T follicular helper cell (primary cell): ENCODE results near the gene PCDHAC2.

Experiments
- DNase-seq: peaks from one replicate; pipeline ENCODE4 v3.0.0-alpha.2; 2020; ENCODE audit warnings: low read depth
- total RNA-seq, 2 experiments: gene quantifications; one replicate each; lab custom pipeline; 2026; lab: John Stamatoyannopoulos, UW

Gene PCDHAC2
- total RNA-seq = 0 reads per million in 2 experiments

DNA sequence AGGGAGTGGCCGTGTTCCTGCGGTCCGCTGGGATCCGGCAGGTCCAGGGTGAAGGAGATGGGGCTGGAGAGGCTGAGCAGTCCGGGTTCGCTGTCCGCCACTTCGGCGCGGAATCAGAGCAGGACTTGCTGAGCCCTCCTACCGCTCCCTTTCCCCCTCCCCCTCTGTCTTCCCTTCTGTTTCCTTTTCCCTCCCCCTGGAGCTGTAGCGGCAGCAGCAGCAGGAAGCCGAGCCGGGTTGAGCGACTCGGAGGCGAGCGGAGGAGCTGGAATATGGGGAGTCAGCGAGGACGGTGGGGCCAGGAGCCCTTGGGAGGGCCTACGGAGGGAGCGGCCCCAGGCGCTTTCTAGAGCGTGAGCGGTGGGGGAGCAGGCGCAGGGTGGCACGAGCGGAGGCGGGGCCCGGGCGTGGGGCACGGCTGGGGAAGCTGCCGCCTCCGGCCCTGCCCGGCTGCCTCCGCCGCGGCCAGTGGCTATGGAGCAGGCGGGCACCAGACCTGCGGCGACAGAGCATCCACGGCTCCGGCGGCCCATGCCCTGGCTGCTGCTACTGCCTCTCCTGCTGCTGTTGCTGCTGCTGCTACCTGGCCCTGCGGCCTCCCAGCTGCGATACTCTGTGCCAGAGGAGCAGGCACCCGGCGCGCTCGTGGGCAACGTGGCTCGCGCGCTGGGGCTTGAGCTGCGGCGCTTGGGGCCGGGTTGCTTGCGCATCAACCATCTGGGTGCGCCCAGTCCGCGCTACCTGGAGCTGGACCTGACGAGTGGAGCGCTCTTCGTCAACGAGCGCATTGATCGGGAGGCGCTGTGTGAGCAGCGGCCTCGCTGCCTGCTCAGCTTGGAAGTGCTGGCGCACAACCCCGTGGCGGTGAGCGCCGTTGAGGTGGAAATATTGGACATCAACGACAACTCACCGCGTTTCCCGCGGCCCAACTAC lies at the start of gene PCDHAC2:
PCDHAC2 (plus strand) TSS at position 184 of the 933 bp plus-strand sequence; CDS start at position 475, 291 bp downstream.
- no peak for DNase-seq

GRCh38 chr5:140923601-140924000 lies 42.7 kb upstream of the PCDHAC2 start:
- no peak for DNase-seq

DNA sequence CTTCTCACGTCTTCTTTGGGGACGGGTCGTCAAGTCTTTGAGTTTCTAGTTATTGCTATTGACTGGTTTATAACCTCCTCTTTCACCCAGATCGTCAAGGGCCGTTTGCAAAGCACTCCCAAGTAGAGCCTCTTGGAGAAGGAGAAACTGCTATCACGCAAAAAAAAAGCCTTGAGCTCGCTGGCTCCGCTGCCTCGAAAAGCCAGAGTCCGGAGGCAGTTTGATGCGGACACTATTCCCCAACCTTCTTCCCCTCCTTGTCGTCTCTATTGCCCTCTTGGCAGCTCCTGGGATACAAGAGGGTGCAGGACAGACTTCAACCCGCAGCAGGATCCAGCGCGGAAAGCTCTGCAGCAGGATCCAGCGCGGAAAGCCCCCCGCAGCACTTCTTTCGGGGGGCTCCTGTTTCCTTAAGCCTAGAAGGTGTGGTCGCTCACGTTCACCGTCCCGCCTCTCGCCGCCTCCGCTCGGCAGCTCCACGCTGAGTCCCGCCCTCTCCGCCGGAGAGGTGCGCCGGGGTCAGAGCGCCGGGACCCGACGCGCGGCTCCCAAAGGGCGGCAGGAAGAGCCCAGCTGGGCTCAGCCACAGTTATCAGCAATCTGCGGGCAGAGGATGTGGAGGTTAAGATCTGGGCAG lies 40.4 kb upstream of the PCDHAC2 start, which contains the start of gene PCDHAC1:
PCDHAC1 (plus strand) TSS at position 494 of the 637 bp plus-strand sequence. CDS start 594 bp downstream, outside the sequence.
- DNase-seq = no peak

DNA sequence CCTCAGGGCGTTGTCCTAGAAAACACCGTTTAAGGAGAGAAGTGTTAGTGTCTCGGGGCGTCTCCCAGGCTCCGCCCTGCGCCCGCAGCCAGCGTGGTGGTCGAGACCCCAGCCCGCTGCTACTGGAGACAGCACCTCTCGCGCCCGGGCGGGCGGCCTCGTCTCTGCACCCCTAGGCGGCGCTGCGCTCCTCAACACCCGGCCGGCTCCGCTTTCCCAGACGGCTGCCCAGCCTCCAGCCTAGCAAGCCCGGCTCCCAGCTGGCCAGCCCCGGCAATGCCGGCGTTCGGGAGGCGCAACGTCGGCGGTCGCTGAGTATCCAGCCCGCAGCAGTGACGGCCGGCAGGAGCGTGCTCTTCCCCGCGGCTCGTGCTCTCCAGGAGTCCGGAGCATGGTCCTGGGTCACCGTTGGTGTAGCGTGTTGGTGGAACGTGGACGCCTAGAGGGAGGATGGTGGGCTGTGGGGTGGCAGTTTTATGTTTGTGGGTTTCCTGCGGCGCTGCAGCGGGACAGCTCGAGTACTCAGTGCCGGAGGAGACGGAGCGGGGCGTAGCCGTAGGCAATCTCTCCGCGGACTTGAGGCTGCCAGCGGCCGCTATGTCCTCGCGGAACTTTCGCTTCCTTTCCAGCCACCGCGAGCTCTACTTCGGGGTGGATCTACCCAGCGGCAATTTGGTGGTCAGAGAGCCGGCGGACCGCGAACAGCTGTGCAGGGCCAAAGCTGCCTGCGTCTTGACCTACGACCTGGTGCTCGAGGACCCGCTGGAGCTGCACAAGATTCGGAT lies 39.6 kb upstream of the PCDHAC2 start:
- DNase-seq = no peak

- DNase-seq = no peak
Observed at GRCh38 chr5:140927228-140927573, 39.1 kb upstream of the PCDHAC2 start.

DNA sequence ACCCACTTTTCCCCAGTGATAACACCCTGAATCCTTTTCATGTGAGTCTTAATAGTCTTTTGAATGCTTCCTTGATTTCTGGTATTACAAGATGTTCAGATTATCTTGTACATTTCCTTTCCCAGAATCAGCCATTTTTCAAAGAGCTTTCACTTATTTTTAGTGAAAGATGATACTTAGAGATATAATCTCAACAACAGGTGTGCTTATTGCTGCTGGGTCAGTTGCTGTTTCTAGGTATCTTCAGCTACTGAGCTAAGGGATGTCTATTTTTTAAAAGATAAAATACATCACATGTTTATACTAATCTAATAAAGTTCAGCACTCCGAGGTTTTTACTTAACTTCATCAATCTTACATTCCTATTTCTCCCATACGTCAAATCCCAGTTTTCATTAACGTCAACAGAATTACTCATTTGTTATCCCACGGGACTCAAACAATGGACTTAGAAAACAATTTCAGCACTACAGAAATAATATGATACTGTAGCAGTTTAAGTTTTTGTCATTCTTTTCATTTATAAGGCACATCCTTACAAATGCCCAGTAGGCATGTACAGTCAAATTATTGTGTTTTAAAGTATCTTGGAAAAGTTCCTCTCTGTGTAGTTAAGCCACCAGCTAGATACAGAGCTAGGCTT lies 31.2 kb upstream of the PCDHAC2 start:
- DNase-seq = no peak

DNA sequence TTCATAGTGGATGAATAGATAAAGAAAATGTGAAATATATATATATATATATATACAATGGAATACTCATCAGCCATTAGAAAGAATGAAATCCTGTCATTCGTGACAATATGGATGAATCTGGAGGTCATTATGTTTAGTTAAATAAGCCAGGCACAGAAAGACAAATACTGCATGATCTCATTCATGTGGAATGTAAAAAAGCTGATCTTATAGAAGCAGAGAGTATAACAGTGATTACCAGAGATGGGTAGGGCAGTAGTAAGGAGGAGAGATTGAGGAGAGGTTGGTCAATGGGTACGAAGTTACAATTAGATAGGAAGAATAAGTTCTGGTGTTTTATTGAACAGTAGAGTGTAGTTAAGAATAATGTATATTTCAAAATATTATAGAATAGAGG lies 19.7 kb upstream of the PCDHAC2 start:
- no peak for DNase-seq

DNA sequence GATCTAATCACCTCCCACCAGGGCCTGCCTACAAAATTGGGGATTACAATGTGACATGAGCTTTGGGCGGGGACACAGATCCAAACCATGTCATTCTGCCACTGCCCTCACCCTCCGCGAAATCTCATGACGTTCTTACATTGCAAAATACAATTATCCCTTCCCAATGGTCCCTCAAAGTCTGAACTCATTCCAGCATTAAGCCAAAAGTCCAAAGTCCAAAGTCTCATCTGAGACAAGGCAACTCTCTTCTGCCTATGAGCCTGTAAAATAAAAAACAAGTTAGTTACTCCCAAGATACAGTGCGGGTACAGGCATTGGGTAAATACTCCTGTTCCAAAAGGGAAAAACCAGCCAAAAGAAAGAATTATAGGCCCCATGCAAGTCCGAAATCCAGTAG lies 14.6 kb upstream of the PCDHAC2 start:
- no peak for DNase-seq

DNA sequence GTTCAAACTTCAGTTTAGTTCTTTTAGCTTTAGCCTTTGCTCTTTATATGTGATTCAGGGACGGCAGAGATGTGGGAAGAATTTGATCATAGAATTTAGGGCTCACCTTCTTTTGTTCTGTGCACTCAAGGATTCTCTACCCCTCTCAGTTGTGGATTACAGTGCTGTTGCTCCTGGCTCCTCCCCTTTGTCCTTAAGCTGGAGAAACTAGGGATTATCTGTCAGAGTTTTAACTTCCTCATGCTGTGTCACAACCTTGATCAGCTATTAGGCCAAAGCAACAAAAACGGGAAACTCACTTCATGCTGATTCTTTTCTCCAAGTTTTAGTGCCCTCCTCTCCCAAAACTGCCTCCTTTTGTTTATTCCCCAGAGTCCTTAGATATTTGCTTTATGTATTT lies 13.0 kb upstream of the PCDHAC2 start:
- DNase-seq = no peak

DNA sequence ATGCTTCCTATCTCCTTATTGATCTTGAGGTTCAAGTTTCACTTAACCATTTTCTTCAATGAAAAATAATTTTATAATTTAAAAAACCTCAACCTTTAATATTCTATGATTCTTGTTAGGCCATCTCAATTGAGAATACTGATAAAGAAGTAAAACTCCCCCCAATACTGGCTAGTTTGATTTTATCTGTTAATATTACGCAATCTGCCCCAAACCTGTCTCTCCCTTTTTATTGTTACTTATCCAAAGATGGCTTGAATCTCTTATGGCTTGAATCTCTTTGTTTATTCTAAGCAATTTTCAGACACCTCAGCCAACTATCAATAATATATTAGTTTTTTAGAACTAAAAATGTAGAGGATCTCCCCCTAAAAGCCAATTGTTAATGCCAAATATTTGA lies 4.1 kb upstream of the PCDHAC2 start:
- DNase-seq = no peak

- DNase-seq = no peak
Observed at GRCh38 chr5:140964356-140964755, 1.9 kb upstream of the PCDHAC2 start.

DNA sequence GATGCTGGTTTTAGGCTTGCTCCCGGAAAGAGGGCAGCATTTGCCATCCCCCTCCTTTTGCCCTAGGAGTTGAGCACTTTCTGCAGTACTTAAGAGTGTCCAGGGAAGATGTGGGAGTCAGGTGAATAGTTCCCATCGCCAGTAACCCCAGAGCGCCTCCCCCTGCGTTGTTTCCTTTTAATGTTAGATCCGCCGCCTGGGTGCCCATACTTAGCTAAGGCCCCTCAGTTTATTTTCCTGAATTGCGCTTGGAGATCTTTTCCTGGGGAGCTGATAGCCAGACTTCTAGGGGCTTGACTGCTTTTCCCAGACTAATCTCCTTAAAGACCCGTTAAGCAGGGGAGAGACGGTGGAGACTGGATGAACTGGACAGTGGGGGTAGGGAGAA lies 377 bp upstream of the PCDHAC2 start:
- DNase-seq = no peak

GRCh38 chr5:140967226-140967893 lies 1.1 kb downstream of the PCDHAC2 start:
- no peak for DNase-seq

- no peak for DNase-seq
Observed at GRCh38 chr5:140969880-140970279, 3.6 kb downstream of the PCDHAC2 start.

DNA sequence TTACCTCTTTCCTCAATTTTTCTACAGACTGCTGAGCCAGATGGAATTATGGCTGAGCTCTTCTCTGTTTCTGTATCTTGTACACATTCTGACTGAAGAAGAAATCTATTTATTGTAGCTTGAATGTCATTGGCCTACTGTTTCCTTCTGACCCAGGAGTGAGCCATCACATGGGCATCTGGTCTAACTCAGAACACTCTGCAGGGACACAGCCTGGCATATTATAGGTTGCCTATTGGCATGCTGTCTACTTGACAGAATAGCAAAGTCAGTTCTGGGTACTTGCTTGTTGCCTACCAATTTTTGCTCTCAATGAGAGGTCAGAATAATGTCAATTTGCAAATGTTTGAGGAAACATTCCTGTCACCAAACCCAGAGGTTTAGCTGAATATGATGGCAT lies 7.3 kb downstream of the PCDHAC2 start:
- DNase-seq = no peak

DNA sequence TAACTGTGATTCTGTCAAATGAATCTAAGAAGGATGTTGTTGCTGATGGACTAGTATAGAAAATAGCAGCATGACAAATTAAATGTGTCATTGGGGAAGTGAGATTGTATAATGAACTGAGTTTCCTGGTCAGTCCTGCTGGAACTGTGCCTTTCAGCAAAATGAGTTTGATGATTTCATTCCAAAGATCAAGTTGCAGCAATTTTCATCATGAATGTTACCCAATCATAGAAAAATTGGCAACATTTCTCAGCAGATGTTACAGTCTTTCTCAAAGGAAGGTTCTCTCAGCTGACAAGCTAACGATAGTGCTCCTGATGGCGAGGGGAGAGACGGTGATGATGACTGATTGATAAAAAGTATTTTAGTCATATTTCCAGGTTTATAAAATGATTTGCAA lies 10.7 kb downstream of the PCDHAC2 start:
- DNase-seq = no peak

GRCh38 chr5:140978260-140978659 lies 12.0 kb downstream of the PCDHAC2 start:
- no peak for DNase-seq

DNA sequence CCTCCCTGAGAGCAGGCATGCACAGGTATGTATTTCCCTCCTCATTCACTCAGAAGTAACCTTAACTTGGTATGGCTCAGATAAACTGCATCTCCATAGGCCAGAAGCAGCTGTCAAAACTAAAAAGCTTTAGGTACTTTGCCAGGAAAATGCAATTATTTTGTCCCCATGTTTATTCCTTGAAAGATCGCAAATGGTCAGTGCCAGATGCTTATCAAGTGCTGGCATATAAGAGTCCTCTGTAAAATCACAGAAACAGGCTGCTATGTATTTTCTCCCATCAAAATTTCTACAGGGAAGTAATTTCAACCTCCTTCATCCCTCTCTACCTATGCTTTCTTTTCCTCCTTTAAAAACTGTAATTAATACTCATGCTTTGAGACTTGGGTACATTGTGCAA lies 12.7 kb downstream of the PCDHAC2 start:
- no peak for DNase-seq

GRCh38 chr5:140982083-140982716 lies 15.9 kb downstream of the PCDHAC2 start:
- no peak for DNase-seq

DNA sequence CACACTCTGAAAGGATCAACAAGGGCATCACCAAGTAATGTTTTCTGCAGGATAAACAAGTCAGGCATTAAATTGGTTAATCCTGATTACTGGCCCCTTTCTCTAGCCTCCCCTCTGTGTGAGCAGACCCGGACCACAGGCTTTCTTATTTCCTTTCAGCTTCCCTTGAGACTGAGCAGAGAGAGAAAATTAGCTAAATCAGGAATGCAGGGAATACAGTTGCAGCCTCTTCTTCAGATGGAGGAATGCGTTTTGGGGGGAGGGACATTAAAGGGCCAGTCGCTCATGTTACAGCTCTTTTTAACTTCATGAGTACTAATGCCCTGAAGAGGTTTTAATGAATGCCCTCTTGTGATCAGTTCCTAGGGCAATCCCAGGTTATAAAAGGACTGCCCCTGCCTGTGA lies 19.8 kb downstream of the PCDHAC2 start:
- no peak for DNase-seq

DNA sequence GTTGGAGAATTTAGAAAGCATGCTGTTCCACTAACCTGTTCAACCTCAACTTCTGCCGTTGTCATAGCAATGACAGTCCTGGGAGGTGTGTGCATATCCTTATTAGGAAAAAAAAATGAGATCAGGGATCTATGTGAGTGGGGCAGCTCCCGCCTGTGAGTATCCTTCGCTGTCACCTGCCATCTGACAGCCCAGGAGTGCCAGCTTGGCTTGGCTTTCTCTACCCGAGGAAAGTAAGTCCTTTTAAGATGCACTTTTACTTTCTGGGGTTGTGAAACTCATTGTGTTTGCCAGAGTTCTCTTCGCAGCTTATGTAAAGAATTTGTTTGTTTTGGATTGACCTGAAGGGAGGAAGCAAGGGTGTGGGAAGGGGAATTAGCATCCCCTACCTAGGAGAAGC lies 21.8 kb downstream of the PCDHAC2 start:
- no peak for DNase-seq
